IMR-90 (cell line): ENCODE results near the gene CDC42BPG.

ENCODE experiments used
- CHD1 ChIP-seq: IDR thresholded peaks from 2 replicates; pipeline ENCODE4 v1.6.1; 2012; ENCODE audit warnings: low read depth, low read length, improper control_type of control experiment
- CTCF ChIP-seq: conservative IDR thresholded peaks from 2 replicates; pipeline ENCODE4 v1.5.1; 2012; ENCODE audit warnings: mild to moderate bottlenecking, low read depth, low read length, improper control_type of control experiment
- FOS ChIP-seq: fragments of 150-350 bp; IDR thresholded peaks from 2 replicates; pipeline ENCODE4 v1.6.1; 2016; ENCODE audit warnings: low read depth, low read length
- MXI1 ChIP-seq: IDR thresholded peaks from 2 replicates; pipeline ENCODE4 v1.6.1; 2012; ENCODE audit warnings: low read depth, mild to moderate bottlenecking, low read length, moderate library complexity, borderline replicate concordance
- POLR2A ChIP-seq: IDR thresholded peaks from 2 replicates; pipeline ENCODE4 v1.6.1; 2012; ENCODE audit warnings: mild to moderate bottlenecking, low read depth, low read length
- RAD21 ChIP-seq: IDR thresholded peaks from 2 replicates; pipeline ENCODE4 v1.6.1; 2012; ENCODE audit warnings: low read length, improper control_type of control experiment
- RCOR1 ChIP-seq: IDR thresholded peaks from 2 replicates; pipeline ENCODE4 v1.6.1; 2012; ENCODE audit warnings: mild to moderate bottlenecking, low read length, improper control_type of control experiment; ENCODE audit not compliant: insufficient replicate concordance
- RFX5 ChIP-seq: IDR thresholded peaks from 2 replicates; pipeline ENCODE4 v1.8.0; 2012; ENCODE audit warnings: low read depth, mild to moderate bottlenecking, low read length, moderate library complexity
- USF2 ChIP-seq: fragments of 150-350 bp; IDR thresholded peaks from 2 replicates; pipeline ENCODE4 v1.6.1; 2017; ENCODE audit warnings: mild to moderate bottlenecking, antibody characterized with exemption, low read length, low read depth

- TF ChIP-seq POLR2A, result no peak
- no peak for TF ChIP-seq CTCF
- TF ChIP-seq RCOR1, result no peak
- TF ChIP-seq MXI1, result no peak
- TF ChIP-seq RAD21, result no peak
- no peak for TF ChIP-seq CHD1
- TF ChIP-seq FOS, result no peak
- no peak for TF ChIP-seq USF2
- TF ChIP-seq RFX5, result no peak
Observed at GRCh38 chr11:64880240-64881001, 36.0 kb upstream of the CDC42BPG start.
